GM21825 (cell line): ENCODE results near the gene LMBR1.
"Not testable (repeated sequence)": the region's sequence is repeated elsewhere in the genome, so short reads cannot be mapped to it uniquely, and the experiment has no call there.

ENCODE experiments used
- ATAC-seq: cut with Tn5 transposase; IDR thresholded peaks from one replicate; pipeline ENCODE4 v1.9.1; 2021; ENCODE audit warnings: mild to moderate bottlenecking, moderate library complexity; ENCODE audit not compliant: unreplicated experiment

The LMBR1 gene

GRCh38 chr7:156854654-156855053 lies 38.3 kb downstream of the LMBR1 start:
- no peak for ATAC-seq

GRCh38 chr7:156848979-156849378 lies 44.0 kb downstream of the LMBR1 start:
- no peak for ATAC-seq

- no peak for ATAC-seq
Observed at GRCh38 chr7:156845379-156846101, 47.4 kb downstream of the LMBR1 start.

- ATAC-seq = not testable (repeated sequence)
Observed at GRCh38 chr7:156843582-156843981, 49.4 kb downstream of the LMBR1 start.

- no peak for ATAC-seq
Observed at GRCh38 chr7:156843157-156843556, 49.8 kb downstream of the LMBR1 start.

- ATAC-seq = no peak
Observed at GRCh38 chr7:156842740-156843140, 50.2 kb downstream of the LMBR1 start.

GRCh38 chr7:156842317-156842716 lies 50.7 kb downstream of the LMBR1 start:
- ATAC-seq = no peak

- ATAC-seq = no peak
Observed at GRCh38 chr7:156841497-156841896, 51.5 kb downstream of the LMBR1 start.

- no peak for ATAC-seq
Observed at GRCh38 chr7:156840134-156840533, 52.8 kb downstream of the LMBR1 start.

- ATAC-seq = no peak
Observed at GRCh38 chr7:156836443-156836842, 56.5 kb downstream of the LMBR1 start.

- ATAC-seq = no peak
Observed at GRCh38 chr7:156834462-156834861, 58.5 kb downstream of the LMBR1 start.

GRCh38 chr7:156833312-156833711 lies 59.7 kb downstream of the LMBR1 start:
- ATAC-seq = no peak

GRCh38 chr7:156832195-156832877 lies 60.6 kb downstream of the LMBR1 start:
- no peak for ATAC-seq

- ATAC-seq = no peak
Observed at GRCh38 chr7:156829669-156830336, 63.2 kb downstream of the LMBR1 start.

GRCh38 chr7:156827587-156828203 lies 65.3 kb downstream of the LMBR1 start:
- no peak for ATAC-seq

- no peak for ATAC-seq
Observed at GRCh38 chr7:156823435-156823834, 69.5 kb downstream of the LMBR1 start.

- no peak for ATAC-seq
Observed at GRCh38 chr7:156820445-156821063, 72.4 kb downstream of the LMBR1 start.

GRCh38 chr7:156819733-156820295 lies 73.2 kb downstream of the LMBR1 start:
- ATAC-seq = no peak

GRCh38 chr7:156818133-156818532 lies 74.8 kb downstream of the LMBR1 start:
- no peak for ATAC-seq

GRCh38 chr7:156816943-156817572 lies 75.9 kb downstream of the LMBR1 start:
- ATAC-seq = no peak
